Mammary epithelial cell (primary cell): ENCODE measurements around the gene SERPINB7.

Source experiments
- EZH2 ChIP-seq: IDR thresholded peaks from 2 replicates; pipeline ENCODE4 v1.6.1; 2012; ENCODE audit warnings: low read length, inconsistent platforms, borderline replicate concordance
- TF ChIP-seq, protein P1 (sequence below), 2 donors: IDR thresholded peaks in 1 of 2; conservative IDR thresholded peaks in 1 of 2; 2 replicates each; pipeline ENCODE4 v1.5.1; 2011 to 2012; ENCODE audit warnings: inconsistent platforms in 2 of 2, low read length in 2 of 2, mild to moderate bottlenecking in 2 of 2, control low read depth in 1 of 2, low read depth in 1 of 2; ENCODE audit not compliant: insufficient read depth in 1 of 2; ENCODE audit errors: extremely low read depth in 1 of 2

GRCh38 chr18:63801343-63801742 is 26.1 kb downstream of the SERPINB7 start:
- no peak for TF ChIP-seq EZH2
- TF ChIP-seq, protein P1, sequence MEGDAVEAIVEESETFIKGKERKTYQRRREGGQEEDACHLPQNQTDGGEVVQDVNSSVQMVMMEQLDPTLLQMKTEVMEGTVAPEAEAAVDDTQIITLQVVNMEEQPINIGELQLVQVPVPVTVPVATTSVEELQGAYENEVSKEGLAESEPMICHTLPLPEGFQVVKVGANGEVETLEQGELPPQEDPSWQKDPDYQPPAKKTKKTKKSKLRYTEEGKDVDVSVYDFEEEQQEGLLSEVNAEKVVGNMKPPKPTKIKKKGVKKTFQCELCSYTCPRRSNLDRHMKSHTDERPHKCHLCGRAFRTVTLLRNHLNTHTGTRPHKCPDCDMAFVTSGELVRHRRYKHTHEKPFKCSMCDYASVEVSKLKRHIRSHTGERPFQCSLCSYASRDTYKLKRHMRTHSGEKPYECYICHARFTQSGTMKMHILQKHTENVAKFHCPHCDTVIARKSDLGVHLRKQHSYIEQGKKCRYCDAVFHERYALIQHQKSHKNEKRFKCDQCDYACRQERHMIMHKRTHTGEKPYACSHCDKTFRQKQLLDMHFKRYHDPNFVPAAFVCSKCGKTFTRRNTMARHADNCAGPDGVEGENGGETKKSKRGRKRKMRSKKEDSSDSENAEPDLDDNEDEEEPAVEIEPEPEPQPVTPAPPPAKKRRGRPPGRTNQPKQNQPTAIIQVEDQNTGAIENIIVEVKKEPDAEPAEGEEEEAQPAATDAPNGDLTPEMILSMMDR (conservative IDR thresholded peaks at IDR 0.05 in 1 of 2, IDR thresholded peaks at IDR 0.05 in 1 of 2; ENCODE audit: extremely low read depth in 1 of 2, insufficient read depth in 1 of 2, low read depth in 1 of 2, low read length in 2 of 2) = no peak
